Sciatic nerve (tissue), 2 donors: Measurements from ENCODE around the gene LRRC4C. TPM values are rescaled to one million over a fixed set of nuclear protein-coding genes. Genes with fewer than 3 reads are reported as not detected.

Experiments used
- ATAC-seq: fragments of 200-7000 bp; cut with Tn5 transposase; one replicate; pipeline ENCODE4 v1.9.1; 2020; ENCODE audit warnings: mild to moderate bottlenecking, moderate library complexity
- DNase-seq: peaks from one replicate; pipeline ENCODE4 v3.0.0-alpha.2; 2020; ENCODE audit warnings: low spot score
- intact Hi-C: fragments of 100-400 bp; cut with DNase I; formaldehyde crosslinking; loops from one replicate; pipeline ENCODE4 v1.14.2; 2022
- total RNA-seq: library from RNA; stranded (reverse); fragmentation: NEBNext Ultra II Directional; extraction: Animal tissue kit (Norgen Biotek cat#: 25700); gene quantifications from one replicate; pipeline ENCODE4 v1.2.1, GENCODE V29; 2021
- donor health status: DM: no; HTN: no; CAD: no.
- donor health status: DM: no; HTN: no; CAD: no.

The LRRC4C gene
- 16.6 TPM for total RNA-seq

GRCh38 chr11:41459465-41460401 lies at the start of gene LRRC4C:
Gene LRRC4C, minus strand, starts transcription at chr11:41459652.
- intact Hi-C loops = no loop called here
- no peak for DNase-seq
- ATAC-seq = no peak

GRCh38 chr11:41508121-41508520 lies 48.7 kb upstream of the LRRC4C start:
- no peak for ATAC-seq
- DNase-seq = no peak
- intact Hi-C loops = no loop called here

GRCh38 chr11:41499429-41499828 lies 40.0 kb upstream of the LRRC4C start:
- ATAC-seq = no peak
- intact Hi-C loops = no loop called here
- no peak for DNase-seq

GRCh38 chr11:41498726-41499125 lies 39.3 kb upstream of the LRRC4C start:
- intact Hi-C loops = no loop called here
- ATAC-seq (no peak), DNase-seq (no peak)

GRCh38 chr11:41497974-41498373 lies 38.5 kb upstream of the LRRC4C start:
- intact Hi-C loops = no loop called here
- ATAC-seq = no peak
- no peak for DNase-seq

- DNase-seq (no peak), ATAC-seq (no peak)
- intact Hi-C loops = no loop called here
These were observed 35.3 kb upstream of the LRRC4C start for GRCh38 chr11:41494716-41495115.

- no peak for DNase-seq
- no peak for ATAC-seq
- intact Hi-C loops = no loop called here
These were observed 27.0 kb upstream of the LRRC4C start for GRCh38 chr11:41486424-41486823.

GRCh38 chr11:41483956-41484355 lies 24.5 kb upstream of the LRRC4C start:
- intact Hi-C loops = loop anchor here (5.0 kb wide), 1 partner anchor 1708 kb away; no protein-coding TSS in a partner anchor
- DNase-seq (no peak), ATAC-seq (no peak)

- no peak for ATAC-seq
- intact Hi-C loops = no loop called here
- no peak for DNase-seq
These were observed 19.7 kb upstream of the LRRC4C start for GRCh38 chr11:41479179-41479578.

- intact Hi-C loops = no loop called here
- ATAC-seq (no peak), DNase-seq (no peak)
These were observed 1.7 kb upstream of the LRRC4C start for GRCh38 chr11:41461057-41461681.

- DNase-seq (no peak), ATAC-seq (no peak)
- intact Hi-C loops = no loop called here
These were observed 811 bp downstream of the LRRC4C start for GRCh38 chr11:41458641-41459040.

- DNase-seq = no peak
- intact Hi-C loops = no loop called here
- no peak for ATAC-seq
These were observed 1.3 kb downstream of the LRRC4C start for GRCh38 chr11:41458154-41458553.

GRCh38 chr11:41457216-41458014 lies 2.0 kb downstream of the LRRC4C start:
- DNase-seq = no peak
- intact Hi-C loops = no loop called here
- ATAC-seq = no peak

- intact Hi-C loops = no loop called here
- no peak for DNase-seq
- ATAC-seq = no peak
These were observed 3.2 kb downstream of the LRRC4C start for GRCh38 chr11:41456269-41456668.

GRCh38 chr11:41451011-41451410 lies 8.4 kb downstream of the LRRC4C start:
- no peak for DNase-seq
- intact Hi-C loops = no loop called here
- no peak for ATAC-seq

GRCh38 chr11:41449483-41450050 lies 9.9 kb downstream of the LRRC4C start:
- no peak for DNase-seq
- no peak for ATAC-seq
- intact Hi-C loops = no loop called here

GRCh38 chr11:41446566-41446965 lies 12.9 kb downstream of the LRRC4C start:
- intact Hi-C loops = no loop called here
- DNase-seq (no peak), ATAC-seq (no peak)

- DNase-seq = no peak
These were observed 13.3 kb downstream of the LRRC4C start for GRCh38 chr11:41446107-41446506.

GRCh38 chr11:41437006-41437490 lies 22.4 kb downstream of the LRRC4C start:
- no peak for ATAC-seq
- intact Hi-C loops = no loop called here
- DNase-seq = no peak

More at GRCh38 chr11:41446107-41446506, 13.3 kb downstream of the LRRC4C start:
- intact Hi-C loops = no loop called here
- no peak for ATAC-seq
